GM21381 (cell line): ENCODE results near the gene SLC39A3.
A peak's percentile ranks its signal among the peaks of the same experiment; 100 is the strongest.

Experiments
- ATAC-seq: cut with Tn5 transposase; IDR thresholded peaks from one replicate; pipeline ENCODE4 v1.9.1; 2021; ENCODE audit warnings: mild to moderate bottlenecking, moderate library complexity; ENCODE audit not compliant: unreplicated experiment

Gene SLC39A3

GRCh38 chr19:2739602-2740313 is at the start of gene SLC39A3:
TSS of gene SLC39A3 (minus strand) at chr19:2740017. CDS start at chr19:2737257, 2,760 bp downstream.
- ATAC-seq: peak; percentile 97

- no peak for ATAC-seq
Observed at GRCh38 chr19:2788237-2788636, 48.4 kb upstream of the SLC39A3 start.

GRCh38 chr19:2787115-2787514 is 47.3 kb upstream of the SLC39A3 start:
- no peak for ATAC-seq

GRCh38 chr19:2785244-2785997 is 45.6 kb upstream of the SLC39A3 start, which contains the start of gene THOP1:
TSS of gene THOP1 (plus strand) at chr19:2785503. CDS start at chr19:2785663, 160 bp downstream.
- peak; percentile 64 for ATAC-seq

- no peak for ATAC-seq
Observed at GRCh38 chr19:2783781-2784145, 43.9 kb upstream of the SLC39A3 start.

- ATAC-seq: peak; percentile 67
Observed at GRCh38 chr19:2782936-2783780, 43.3 kb upstream of the SLC39A3 start, which contains the start of gene SGTA. TSS of gene SGTA (minus strand) at chr19:2783273. CDS start at chr19:2769068, 14,205 bp downstream.

GRCh38 chr19:2782329-2782935 is 42.6 kb upstream of the SLC39A3 start:
- ATAC-seq: no peak

- no peak for ATAC-seq
Observed at GRCh38 chr19:2780284-2780683, 40.5 kb upstream of the SLC39A3 start.

- no peak for ATAC-seq
Observed at GRCh38 chr19:2779121-2779740, 39.4 kb upstream of the SLC39A3 start.

GRCh38 chr19:2777952-2778683 is 38.3 kb upstream of the SLC39A3 start:
- ATAC-seq: no peak

- ATAC-seq: no peak
Observed at GRCh38 chr19:2775556-2776430, 36.0 kb upstream of the SLC39A3 start.

GRCh38 chr19:2774953-2775555 is 35.2 kb upstream of the SLC39A3 start:
- no peak for ATAC-seq

GRCh38 chr19:2774083-2774679 is 34.4 kb upstream of the SLC39A3 start:
- no peak for ATAC-seq

GRCh38 chr19:2771786-2772674 is 32.2 kb upstream of the SLC39A3 start:
- no peak for ATAC-seq

GRCh38 chr19:2770055-2771013 is 30.5 kb upstream of the SLC39A3 start:
- no peak for ATAC-seq

GRCh38 chr19:2769218-2769617 is 29.4 kb upstream of the SLC39A3 start:
- ATAC-seq: no peak
